Skeletal muscle tissue (tissue), 4 donors: ENCODE data around the gene SIGLEC11. TPM values are rescaled to one million over a fixed set of nuclear protein-coding genes. Genes with fewer than 3 reads are reported as not detected.
A peak's percentile ranks its signal among the peaks of the same experiment; 100 is the strongest.
"Not testable (repeated sequence)": the region's sequence is repeated elsewhere in the genome, so short reads cannot be mapped to it uniquely, and the experiment has no call there.

Experiments
- H3K27ac ChIP-seq: one replicate; pipeline ENCODE4 v1.7.0; 2013; ENCODE audit warnings: mild to moderate bottlenecking, low read depth, low read length, inconsistent platforms
- H3K27me3 ChIP-seq, 3 donors: one replicate each; pipeline ENCODE4 v1.7.0; 2013; ENCODE audit warnings: low read length in 3 of 3; ENCODE audit not compliant: control insufficient read depth in 3 of 3, insufficient read depth in 3 of 3
- H3K36me3 ChIP-seq, 3 donors: one replicate each; pipeline ENCODE4 v1.7.0; 2013; ENCODE audit warnings: low read length in 3 of 3; ENCODE audit not compliant: control insufficient read depth in 3 of 3, insufficient read depth in 3 of 3
- H3K4me1 ChIP-seq, 3 donors: one replicate each; pipeline ENCODE4 v1.7.0; 2013; ENCODE audit warnings: low read length in 3 of 3, mild to moderate bottlenecking in 3 of 3; ENCODE audit not compliant: control insufficient read depth in 3 of 3, insufficient read depth in 3 of 3
- H3K4me3 ChIP-seq, 3 donors: one replicate each; pipeline ENCODE4 v1.7.0; 2013; ENCODE audit warnings: low read length in 3 of 3
- H3K9ac ChIP-seq, 3 donors: one replicate each; pipeline ENCODE4 v1.7.0; 2013; ENCODE audit warnings: low read length in 3 of 3, mild to moderate bottlenecking in 3 of 3, moderate library complexity in 2 of 3, low read depth in 1 of 3
- H3K9me3 ChIP-seq, 3 donors: one replicate each; pipeline ENCODE4 v1.7.0; 2013; ENCODE audit warnings: low read length in 3 of 3; ENCODE audit not compliant: control insufficient read depth in 3 of 3
- total RNA-seq: library from RNA; depleted of rRNA; stranded (reverse); fragments of >200 nt; gene quantifications from one replicate; pipeline ENCODE4 v1.2.3, GENCODE V29; 2014
- donor health status: Osteomylitis.

Gene SIGLEC11
- total RNA-seq, 1 donor from 2014 or later, result 1.6 TPM

- Histone ChIP-seq H3K9ac (no peak overlapping the region), H3K27me3 (no peaks in the 10 kb centered on the region), H3K4me3 (no peak overlapping the region), H3K4me1 (peaks cover 17 to 29% (median 18%) of the 10 kb centered on the region in 3 donors), H3K36me3 (peaks cover 10 to 15% (median 11%) of the 10 kb centered on the region in 3 donors), H3K27ac (no peak overlapping the region), H3K9me3 (no peaks in the 10 kb centered on the region)
Measured at GRCh38 chr19:49931293-49932040, 29.5 kb downstream of the SIGLEC11 start.

GRCh38 chr19:49930483-49931011, 30.4 kb downstream of the SIGLEC11 start:
- Histone ChIP-seq H3K4me3 (peak overlapping the region in 2 of 3 donors; percentile 88 to 95), H3K4me1 (peaks cover 17 to 30% (median 18%) of the 10 kb centered on the region in 3 donors), H3K9me3 (no peaks in the 10 kb centered on the region), H3K27me3 (no peaks in the 10 kb centered on the region), H3K36me3 (peaks cover 10 to 17% (median 11%) of the 10 kb centered on the region in 3 donors), H3K9ac (no peak overlapping the region), H3K27ac (peak overlapping the region; percentile 88)

- H3K4me3 ChIP-seq, result peak overlapping the region; percentile 88 to 95 (median 88)
- peaks cover 17 to 34% (median 22%) of the 10 kb centered on the region in 3 donors for H3K4me1 ChIP-seq
- no peaks in the 10 kb centered on the region for H3K9me3 ChIP-seq
Measured at GRCh38 chr19:49929611-49930482, 31.1 kb downstream of the SIGLEC11 start.

GRCh38 chr19:49929121-49929610, 31.8 kb downstream of the SIGLEC11 start, which contains the start of the genes ATF5 and NUP62:
ATF5 (plus strand) TSS chr19:49929205; CDS start chr19:49930851, 1,646 bp downstream.
NUP62 (minus strand) TSS chr19:49929504; CDS start chr19:49909807, 19,697 bp downstream.
- H3K27ac ChIP-seq, result peak within 1 kb of the TSS; percentile 88
- H3K36me3 ChIP-seq, result peaks cover 10 to 17% (median 12%) of the 10 kb centered on the region in 3 donors
- H3K27me3 ChIP-seq, result no peaks in the 10 kb centered on the region
- peaks cover 23 to 40% (median 26%) of the 10 kb centered on the region in 3 donors for H3K4me1 ChIP-seq
- peak within 1 kb of the TSS; percentile 88 to 95 (median 88) for H3K4me3 ChIP-seq
- peak within 1 kb of the TSS; percentile 88 to 98 (median 91) for H3K9ac ChIP-seq
- no peaks in the 10 kb centered on the region for H3K9me3 ChIP-seq

More at GRCh38 chr19:49929611-49930482, 31.1 kb downstream of the SIGLEC11 start:
- peak overlapping the region; percentile 88 to 98 (median 91) for H3K9ac ChIP-seq
- no peaks in the 10 kb centered on the region for H3K27me3 ChIP-seq
- peaks cover 10 to 17% (median 11%) of the 10 kb centered on the region in 3 donors for H3K36me3 ChIP-seq
- peak overlapping the region; percentile 88 for H3K27ac ChIP-seq

GRCh38 chr19:49927526-49928264, 33.3 kb downstream of the SIGLEC11 start:
- no peaks in the 10 kb centered on the region for H3K27me3 ChIP-seq
- H3K9ac ChIP-seq, result peak overlapping the region; percentile 4 to 20 (median 7)
- peak overlapping the region; percentile 9 to 45 (median 23) for H3K4me3 ChIP-seq
- peaks cover 19 to 29% (median 19%) of the 10 kb centered on the region in 3 donors for H3K36me3 ChIP-seq
- H3K4me1 ChIP-seq, result peaks cover 25 to 53% (median 32%) of the 10 kb centered on the region in 3 donors
- peak overlapping the region; percentile 88 for H3K27ac ChIP-seq
- H3K9me3 ChIP-seq, result no peaks in the 10 kb centered on the region

- H3K4me3 ChIP-seq, result no peak overlapping the region
- no peaks in the 10 kb centered on the region for H3K27me3 ChIP-seq
- no peak overlapping the region for H3K9ac ChIP-seq
- no peak overlapping the region for H3K27ac ChIP-seq
- H3K4me1 ChIP-seq, result peaks cover 29 to 63% (median 40%) of the 10 kb centered on the region in 3 donors
- peaks cover 19 to 32% (median 23%) of the 10 kb centered on the region in 3 donors for H3K36me3 ChIP-seq
- H3K9me3 ChIP-seq, result no peaks in the 10 kb centered on the region
Measured at GRCh38 chr19:49926515-49926914, 34.5 kb downstream of the SIGLEC11 start.

- Histone ChIP-seq H3K4me1 (peaks cover 29 to 62% (median 40%) of the 10 kb centered on the region in 3 donors), H3K9me3 (no peaks in the 10 kb centered on the region), H3K9ac (no peak overlapping the region), H3K4me3 (no peak overlapping the region), H3K36me3 (peaks cover 19 to 30% (median 26%) of the 10 kb centered on the region in 3 donors), H3K27ac (no peak overlapping the region), H3K27me3 (no peaks in the 10 kb centered on the region)
Measured at GRCh38 chr19:49925486-49925885, 35.5 kb downstream of the SIGLEC11 start.

GRCh38 chr19:49924881-49925210, 36.1 kb downstream of the SIGLEC11 start:
- Histone ChIP-seq H3K4me1 (peaks cover 29 to 61% (median 40%) of the 10 kb centered on the region in 3 donors), H3K36me3 (peaks cover 19 to 30% (median 29%) of the 10 kb centered on the region in 3 donors), H3K9ac (peak overlapping the region in 1 of 3 donors; percentile 16)
- H3K27me3 ChIP-seq, H3K4me3 ChIP-seq, H3K9me3 ChIP-seq, H3K27ac ChIP-seq: not testable (repeated sequence)
